GM19452 (cell line): ENCODE data around the gene NEIL1.
"Not testable (repeated sequence)": the region's sequence is repeated elsewhere in the genome, so short reads cannot be mapped to it uniquely, and the experiment has no call there.

Experiments used
- ATAC-seq: cut with Tn5 transposase; IDR thresholded peaks from one replicate; pipeline ENCODE4 v1.9.1; 2021; ENCODE audit not compliant: unreplicated experiment

NEIL1 gene

DNA sequence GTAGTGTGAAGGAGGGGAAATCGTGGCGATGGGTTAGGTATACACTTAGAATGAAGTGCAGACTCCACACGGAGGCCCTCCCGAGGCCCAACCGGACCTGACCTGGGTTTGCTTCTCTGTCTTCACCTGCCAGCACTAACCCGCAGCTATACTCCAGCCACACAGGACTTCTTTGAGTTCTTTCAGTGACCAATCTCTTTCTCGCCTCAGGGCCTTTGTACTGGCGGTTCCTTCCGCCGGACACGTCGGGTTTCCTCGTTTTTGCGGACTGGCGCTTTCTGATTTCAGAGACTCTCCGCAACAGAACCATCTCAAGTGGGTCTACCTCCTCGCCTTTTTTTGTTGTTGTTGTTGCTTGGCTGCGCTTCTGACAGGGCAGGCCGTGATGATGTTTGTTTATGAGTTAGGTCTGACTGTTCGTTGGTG, at the start of gene NEIL1:
TSS of gene NEIL1 (plus strand) at position 244 of the 426 bp plus-strand sequence. CDS start 1,867 bp downstream, outside the sequence.
- ATAC-seq, result peak; percentile 1

DNA sequence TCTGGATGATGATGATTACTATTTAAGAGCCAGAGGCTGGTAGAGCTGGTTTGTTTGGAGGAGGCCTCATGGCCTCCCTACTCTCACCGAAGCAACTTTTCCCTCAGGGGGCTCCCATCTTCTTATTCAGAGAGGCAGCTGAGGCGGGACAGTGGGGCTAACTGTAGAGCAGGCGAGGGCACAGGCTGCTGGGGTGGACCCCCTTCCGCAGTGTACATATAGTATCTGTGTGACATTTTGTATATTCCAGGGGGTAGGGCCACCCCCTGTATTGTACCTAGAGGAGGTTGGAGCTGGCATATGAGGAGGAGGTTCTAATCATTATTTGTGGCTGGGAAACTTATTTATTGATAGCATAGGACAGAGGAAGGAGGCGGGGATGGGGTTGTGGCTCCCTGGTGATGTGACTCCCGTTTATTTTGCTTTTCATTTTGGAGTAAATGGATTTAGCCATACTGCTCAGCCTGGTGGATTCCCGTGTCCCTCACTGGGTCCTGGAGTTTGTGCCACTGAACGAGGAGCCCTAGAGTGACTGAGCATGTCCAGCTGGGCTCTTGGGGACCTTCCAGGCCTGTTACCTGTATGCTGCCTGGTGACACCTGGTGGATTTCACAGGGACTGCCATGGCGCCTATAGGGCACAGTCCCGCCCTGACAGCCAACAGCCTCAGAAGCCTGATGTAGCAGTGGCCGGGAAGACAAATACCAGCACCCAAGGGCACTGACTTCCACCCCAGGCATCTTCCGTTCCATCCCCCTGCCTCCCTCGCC, 48.1 kb upstream of the NEIL1 start:
- peak; percentile 55 for ATAC-seq

DNA sequence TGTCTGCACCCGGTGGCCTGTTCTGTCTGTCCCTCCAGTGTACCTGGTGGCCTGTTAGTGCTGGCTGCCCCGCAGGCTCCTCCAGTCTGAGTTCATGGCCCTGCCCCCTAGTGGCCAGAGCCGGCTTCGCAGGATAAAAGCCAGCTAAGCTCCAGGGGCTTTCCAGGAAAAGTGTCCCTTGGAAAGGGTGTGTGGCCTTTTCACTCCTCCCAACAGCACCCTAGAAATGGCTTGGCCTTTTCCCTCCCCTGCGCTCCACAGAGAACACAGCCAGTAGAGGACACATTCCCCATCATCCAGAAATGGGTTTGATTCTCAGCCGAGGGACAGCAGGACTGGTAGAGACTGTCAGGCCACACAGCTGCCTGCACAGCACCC, 47.5 kb upstream of the NEIL1 start:
- ATAC-seq, result peak; percentile 55

DNA sequence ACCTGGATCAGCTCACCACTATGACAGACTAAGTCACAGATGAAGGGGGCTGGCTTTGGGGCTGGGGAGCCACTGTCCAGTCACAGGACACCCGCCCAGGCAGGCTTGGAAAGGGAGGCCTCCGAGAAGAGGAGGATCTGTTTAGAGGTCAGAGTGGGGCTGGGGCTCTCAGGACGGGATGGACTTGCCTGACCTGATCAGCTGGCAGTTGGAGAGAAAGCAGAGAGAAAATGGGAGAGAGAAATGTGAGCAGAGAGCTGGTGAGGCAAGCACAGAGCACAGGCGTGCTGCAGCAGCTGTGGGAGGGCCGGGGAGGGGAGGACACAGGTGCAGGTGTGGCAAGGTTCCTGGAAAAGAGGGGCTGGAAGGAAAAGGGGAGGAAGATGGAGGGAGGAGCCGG, 46.8 kb upstream of the NEIL1 start:
- ATAC-seq, result not testable (repeated sequence)

DNA sequence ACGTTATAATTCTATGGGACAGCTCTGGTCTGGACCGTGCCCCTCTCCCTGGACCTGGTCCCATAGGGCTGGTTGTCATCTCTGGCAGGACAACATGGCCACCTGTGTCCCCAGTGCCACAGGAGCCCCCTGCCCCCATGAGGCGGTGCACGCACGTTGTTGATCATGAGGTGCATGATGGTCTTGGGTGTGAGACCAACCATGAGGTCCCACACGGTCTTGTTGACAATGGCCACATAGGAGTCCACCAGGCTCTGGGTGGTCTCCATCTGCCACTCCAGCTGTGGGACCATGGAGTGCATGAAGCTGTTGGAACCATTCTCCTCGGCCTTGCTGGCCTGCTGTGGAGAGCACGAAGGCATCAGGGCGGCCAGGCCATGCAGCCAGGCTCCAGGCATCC, 44.5 kb upstream of the NEIL1 start:
- ATAC-seq, result no peak

DNA sequence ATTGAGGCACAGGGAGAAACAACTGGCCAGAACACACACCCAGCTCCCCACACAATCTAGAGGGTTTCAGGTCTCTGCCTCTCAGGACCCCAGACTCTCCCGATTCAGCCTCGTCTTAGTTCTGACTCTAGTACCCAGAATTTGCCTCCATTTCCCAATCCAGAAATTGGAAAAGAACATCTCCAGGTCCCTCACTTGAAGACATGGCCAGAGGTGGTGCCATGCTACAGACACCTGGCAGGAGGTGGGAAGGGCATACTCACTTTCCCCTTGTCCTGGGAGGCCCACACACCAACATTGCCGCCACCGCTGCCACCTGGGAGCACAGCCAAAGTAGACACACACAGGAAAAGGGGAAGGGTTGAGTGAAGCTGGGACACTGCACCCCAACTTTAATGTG, 44.1 kb upstream of the NEIL1 start:
- ATAC-seq, result not testable (repeated sequence)

GRCh38 chr15:75306188-75306587, 40.7 kb upstream of the NEIL1 start:
- ATAC-seq, result no peak

GRCh38 chr15:75307778-75308390, 39.0 kb upstream of the NEIL1 start:
- ATAC-seq, result no peak

- ATAC-seq, result no peak
These were observed 37.1 kb upstream of the NEIL1 start for GRCh38 chr15:75309711-75310110.

DNA sequence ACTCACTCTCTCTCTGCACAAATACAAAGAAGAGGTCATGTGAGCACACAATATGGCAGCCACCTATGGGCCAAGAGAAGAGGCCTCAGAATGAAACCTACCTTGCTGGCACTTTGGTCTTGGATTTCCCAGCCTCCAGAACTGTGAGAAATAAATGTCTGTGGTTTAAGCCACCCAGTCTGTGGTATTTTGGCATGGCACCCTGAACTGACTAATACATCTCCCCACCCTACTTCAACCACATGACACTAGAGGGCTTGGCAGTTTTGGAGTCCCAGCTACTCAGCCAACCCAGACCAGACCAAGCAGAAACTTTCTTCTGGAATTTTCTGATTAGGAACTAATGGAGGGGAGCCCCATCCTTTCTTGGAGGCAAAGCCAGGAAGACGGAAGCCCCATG, 34.3 kb upstream of the NEIL1 start:
- ATAC-seq, result not testable (repeated sequence)

DNA sequence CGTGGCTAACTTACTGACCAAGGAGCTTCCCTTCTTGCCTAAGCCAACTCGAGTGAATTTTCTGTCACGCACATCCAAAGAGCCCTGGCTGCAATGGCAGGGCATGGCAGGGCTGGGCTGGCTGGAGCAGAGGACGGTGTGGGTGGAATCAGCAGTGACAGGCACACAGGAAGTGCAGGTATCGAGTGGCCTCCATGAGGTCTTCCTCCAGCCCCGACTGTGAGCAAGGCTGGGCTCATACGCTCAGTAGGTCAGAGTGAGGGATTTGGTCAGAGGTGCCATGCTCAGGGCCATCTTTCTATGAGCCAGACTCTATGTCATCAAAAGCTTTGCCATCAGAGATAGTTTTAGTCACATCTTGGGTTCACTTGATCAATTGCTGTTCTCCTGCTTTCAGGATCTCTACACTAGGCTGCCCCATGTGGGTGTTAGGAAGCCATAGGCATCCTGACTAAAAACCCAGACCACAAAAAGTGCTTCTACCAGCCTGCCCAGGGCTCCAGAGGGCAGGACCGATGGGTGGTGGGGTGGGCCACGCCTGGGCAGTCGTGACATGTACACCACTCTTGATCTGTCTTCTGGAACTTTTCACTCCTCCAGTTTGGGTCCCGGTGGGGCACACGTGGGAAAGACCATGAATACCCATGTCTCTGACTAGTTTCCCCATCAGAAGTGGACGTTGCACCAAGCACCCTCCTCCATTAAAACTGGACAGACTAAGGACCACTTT, 33.6 kb upstream of the NEIL1 start:
- ATAC-seq, result no peak

GRCh38 chr15:75314552-75315290, 32.1 kb upstream of the NEIL1 start:
- ATAC-seq, result no peak

GRCh38 chr15:75319231-75319897, 27.5 kb upstream of the NEIL1 start:
- ATAC-seq, result not testable (repeated sequence)

GRCh38 chr15:75321711-75322110, 25.1 kb upstream of the NEIL1 start:
- ATAC-seq, result no peak

DNA sequence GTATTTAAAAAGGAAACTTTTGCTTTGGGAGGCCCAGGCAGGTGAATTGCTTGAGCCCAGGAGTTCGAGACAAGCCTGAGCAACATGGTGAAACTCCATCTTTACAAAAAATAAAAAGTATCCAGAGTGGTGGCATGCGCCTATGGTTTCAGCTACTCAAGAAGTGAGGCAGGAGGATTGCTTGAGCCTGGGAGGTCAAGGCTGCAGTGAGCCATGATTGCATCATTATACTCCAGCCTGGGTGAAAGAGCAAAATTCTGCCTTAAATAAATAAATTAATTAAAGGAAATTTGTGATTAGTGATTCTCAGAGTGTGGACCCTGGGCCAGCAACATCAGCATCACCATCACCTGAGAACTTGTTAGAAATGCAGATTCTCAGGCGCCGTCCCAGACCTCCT, 20.9 kb upstream of the NEIL1 start:
- no peak for ATAC-seq

DNA sequence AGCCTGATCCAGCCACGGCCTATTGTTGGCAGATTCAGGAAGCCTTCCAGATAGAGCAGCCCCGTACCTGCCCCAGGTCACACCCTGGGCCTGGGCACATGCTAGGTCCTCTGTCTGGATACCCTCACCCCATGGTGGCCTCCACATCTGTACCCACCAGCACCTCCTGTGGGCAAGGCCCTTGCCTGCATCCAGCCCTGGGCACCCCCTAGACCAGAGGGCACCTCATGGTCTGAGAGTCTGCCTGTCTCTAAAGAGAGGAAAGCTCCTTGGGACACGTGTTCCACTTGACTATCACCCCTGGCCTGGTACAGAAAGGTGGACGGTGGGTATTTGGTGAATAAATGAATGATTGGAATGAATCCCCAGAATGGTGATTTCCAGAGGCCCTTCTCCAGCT, 19.8 kb upstream of the NEIL1 start:
- no peak for ATAC-seq

DNA sequence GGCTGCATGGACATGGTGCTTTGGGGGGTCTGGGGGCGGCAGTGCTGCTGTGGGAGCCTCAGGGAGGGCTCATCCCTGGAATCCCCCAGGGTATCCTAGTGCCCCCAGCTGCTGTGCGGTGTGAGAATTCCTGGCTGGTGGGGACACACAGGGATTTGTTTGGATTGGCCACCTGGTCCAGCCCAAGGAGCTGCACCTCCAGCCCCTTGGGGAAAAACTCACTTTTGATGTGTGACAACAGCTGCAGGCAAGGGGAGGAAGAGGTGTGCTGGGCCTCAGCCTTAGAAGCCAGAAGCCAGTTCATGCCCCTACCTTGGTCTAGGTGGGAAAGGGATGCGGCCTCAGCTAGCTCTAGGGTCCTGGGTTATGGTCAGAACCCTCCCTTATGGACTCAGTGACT, 19.3 kb upstream of the NEIL1 start:
- ATAC-seq, result no peak

GRCh38 chr15:75328493-75329314, 18.1 kb upstream of the NEIL1 start:
- no peak for ATAC-seq

- no peak for ATAC-seq
These were observed 17.3 kb upstream of the NEIL1 start for GRCh38 chr15:75329571-75329970.

DNA sequence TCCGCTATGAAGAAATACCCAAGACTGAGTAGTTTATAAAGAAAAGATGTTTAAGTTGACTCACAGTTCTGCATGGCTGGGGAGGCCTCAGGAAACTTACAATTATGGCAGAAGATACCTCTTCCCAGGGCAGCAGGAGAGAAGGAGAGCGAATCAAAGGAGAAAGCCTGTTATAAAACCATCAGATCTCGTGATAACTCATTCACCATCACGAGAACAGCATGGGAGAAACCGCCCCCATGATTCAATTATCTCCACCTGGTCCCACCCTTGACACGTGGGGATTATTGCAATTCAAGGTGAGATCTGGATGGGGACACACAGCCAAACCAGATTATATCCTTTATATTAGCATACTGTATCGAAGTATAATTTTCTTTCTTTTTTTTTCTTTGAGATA, 14.7 kb upstream of the NEIL1 start:
- not testable (repeated sequence) for ATAC-seq
